ENCODE measurements around the gene SLC38A3. TPM values are rescaled to one million over a fixed set of nuclear protein-coding genes. Genes with fewer than 3 reads are reported as not detected.

Gene SLC38A3
- total RNA-seq, 1 donor from 2014 or later = 0.17 TPM

DNA sequence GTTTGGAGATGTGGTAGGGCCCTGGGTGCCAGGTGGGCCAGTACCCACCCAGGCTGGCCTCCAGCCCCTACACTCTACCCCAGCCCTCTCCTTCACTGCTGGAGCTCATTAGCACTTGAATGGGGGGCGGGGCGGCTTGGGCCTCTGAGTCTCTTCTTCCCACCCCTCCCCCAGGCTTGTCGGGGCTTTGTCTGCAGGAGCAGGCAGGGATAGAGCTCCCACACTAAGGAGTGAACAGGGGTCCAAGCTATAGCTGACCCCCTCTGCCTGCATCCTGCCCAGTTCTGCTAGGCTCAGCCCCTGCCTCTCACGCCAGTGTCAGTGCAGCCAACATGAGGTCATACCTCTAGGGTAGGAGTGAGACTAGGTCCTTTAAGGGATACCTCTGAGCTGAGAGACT, 36.1 kb downstream of the SLC38A3 start:
- peak; percentile 97 for DNase-seq (ENCODE audit: low spot score)
- Histone ChIP-seq H3K79me2 (ENCODE audit: low read depth) (peaks cover 100% of the 10 kb centered on the region), H3K4me2 (peak overlapping the region; percentile 83), H3K36me3 (no peaks in the 10 kb centered on the region), H2AFZ (replicated peaks) (no peak overlapping the region), H3K4me3 (peak overlapping the region; percentile 41), H4K20me1 (ENCODE audit: low read depth) (peaks cover 80% of the 10 kb centered on the region), H3K9ac (peak overlapping the region; percentile 61), H3K27ac (peak overlapping the region; percentile 99), H3K9me3 (ENCODE audit: low read depth) (no peaks in the 10 kb centered on the region), H3F3A (ENCODE audit: low read depth) (peaks cover 57% of the 10 kb centered on the region), H3K27me3 (no peaks in the 10 kb centered on the region), H3K4me1 (peaks cover 68% of the 10 kb centered on the region)
- peak overlapping the region; percentile 100 for H3K27ac Mint-ChIP-seq
- H3K9me3 Mint-ChIP-seq = no peaks in the 10 kb centered on the region
- H3K4me3 Mint-ChIP-seq = peak overlapping the region; percentile 83
- no peak for TF ChIP-seq EZH2phosphoT487 (IDR thresholded peaks at IDR 0.05)
- TF ChIP-seq EZH2 (IDR thresholded peaks at IDR 0.05) = no peak
- TF ChIP-seq, protein P1, sequence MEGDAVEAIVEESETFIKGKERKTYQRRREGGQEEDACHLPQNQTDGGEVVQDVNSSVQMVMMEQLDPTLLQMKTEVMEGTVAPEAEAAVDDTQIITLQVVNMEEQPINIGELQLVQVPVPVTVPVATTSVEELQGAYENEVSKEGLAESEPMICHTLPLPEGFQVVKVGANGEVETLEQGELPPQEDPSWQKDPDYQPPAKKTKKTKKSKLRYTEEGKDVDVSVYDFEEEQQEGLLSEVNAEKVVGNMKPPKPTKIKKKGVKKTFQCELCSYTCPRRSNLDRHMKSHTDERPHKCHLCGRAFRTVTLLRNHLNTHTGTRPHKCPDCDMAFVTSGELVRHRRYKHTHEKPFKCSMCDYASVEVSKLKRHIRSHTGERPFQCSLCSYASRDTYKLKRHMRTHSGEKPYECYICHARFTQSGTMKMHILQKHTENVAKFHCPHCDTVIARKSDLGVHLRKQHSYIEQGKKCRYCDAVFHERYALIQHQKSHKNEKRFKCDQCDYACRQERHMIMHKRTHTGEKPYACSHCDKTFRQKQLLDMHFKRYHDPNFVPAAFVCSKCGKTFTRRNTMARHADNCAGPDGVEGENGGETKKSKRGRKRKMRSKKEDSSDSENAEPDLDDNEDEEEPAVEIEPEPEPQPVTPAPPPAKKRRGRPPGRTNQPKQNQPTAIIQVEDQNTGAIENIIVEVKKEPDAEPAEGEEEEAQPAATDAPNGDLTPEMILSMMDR (IDR thresholded peaks at IDR 0.05) = no peak
- H3K27me3 Mint-ChIP-seq (ENCODE audit: insufficient read depth, low read depth) = peaks cover 18% of the 10 kb centered on the region
- H3K4me1 Mint-ChIP-seq = peaks cover 77% of the 10 kb centered on the region
- H3K36me3 Mint-ChIP-seq = peaks cover 10% of the 10 kb centered on the region

DNA sequence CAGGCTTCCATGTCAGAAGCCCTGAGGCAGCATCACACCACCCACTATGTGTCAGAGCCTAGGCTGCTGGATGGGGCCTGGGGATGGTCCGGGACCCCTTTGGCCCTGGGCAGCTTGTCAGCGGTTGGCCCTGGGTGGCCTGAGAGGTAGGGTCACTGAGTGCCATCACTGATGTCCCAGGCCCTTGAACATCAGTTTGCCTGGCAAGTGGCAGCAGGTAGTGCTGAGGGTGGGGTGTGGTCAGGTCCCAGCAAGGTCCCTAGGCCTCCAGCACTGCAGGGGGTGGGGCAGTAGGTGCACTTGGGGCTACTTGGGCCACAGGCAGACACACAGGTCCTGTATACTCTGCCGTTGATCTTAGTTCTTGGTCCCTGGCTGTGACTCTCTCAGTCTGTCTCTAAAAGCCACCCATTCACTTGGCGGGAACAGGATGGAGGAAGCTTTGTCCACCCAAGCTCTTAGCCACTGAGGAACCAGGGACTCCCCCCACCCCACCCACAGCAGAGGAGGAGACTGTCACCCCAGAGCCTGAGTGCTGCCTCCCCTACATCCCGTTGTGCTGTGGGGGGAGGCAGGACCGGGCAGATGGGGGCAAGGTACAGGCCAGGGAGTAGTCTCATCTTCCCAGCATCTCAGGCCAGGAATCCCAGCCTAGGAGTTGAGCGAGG, 36.8 kb downstream of the SLC38A3 start:
- peaks cover 10% of the 10 kb centered on the region for H3K36me3 Mint-ChIP-seq
- peak overlapping the region; percentile 61 for H3K9ac ChIP-seq
- peaks cover 74% of the 10 kb centered on the region for H3K4me1 ChIP-seq
- H3K9me3 ChIP-seq (ENCODE audit: low read depth) = no peaks in the 10 kb centered on the region
- H3K27me3 Mint-ChIP-seq (ENCODE audit: insufficient read depth, low read depth) = peaks cover 14% of the 10 kb centered on the region
- H3F3A ChIP-seq (ENCODE audit: low read depth) = peaks cover 63% of the 10 kb centered on the region
- H3K27ac Mint-ChIP-seq = peak overlapping the region; percentile 100
- H3K9me3 Mint-ChIP-seq = no peaks in the 10 kb centered on the region
- TF ChIP-seq, protein P1 (IDR thresholded peaks at IDR 0.05) = no peak
- TF ChIP-seq EZH2phosphoT487 (IDR thresholded peaks at IDR 0.05) (no peak), EZH2 (IDR thresholded peaks at IDR 0.05) (no peak)
- no peaks in the 10 kb centered on the region for H3K36me3 ChIP-seq
- DNase-seq (ENCODE audit: low spot score) = no peak
- peak overlapping the region; percentile 83 for H3K4me2 ChIP-seq
- peak overlapping the region; percentile 99 for H3K27ac ChIP-seq
- peaks cover 100% of the 10 kb centered on the region for H3K79me2 ChIP-seq (ENCODE audit: low read depth)
- H2AFZ ChIP-seq (replicated peaks) = no peak overlapping the region
- peak overlapping the region; percentile 41 for H3K4me3 ChIP-seq
- H3K27me3 ChIP-seq = no peaks in the 10 kb centered on the region
- peaks cover 79% of the 10 kb centered on the region for H4K20me1 ChIP-seq (ENCODE audit: low read depth)
- peak overlapping the region; percentile 83 for H3K4me3 Mint-ChIP-seq
- peaks cover 84% of the 10 kb centered on the region for H3K4me1 Mint-ChIP-seq

DNA sequence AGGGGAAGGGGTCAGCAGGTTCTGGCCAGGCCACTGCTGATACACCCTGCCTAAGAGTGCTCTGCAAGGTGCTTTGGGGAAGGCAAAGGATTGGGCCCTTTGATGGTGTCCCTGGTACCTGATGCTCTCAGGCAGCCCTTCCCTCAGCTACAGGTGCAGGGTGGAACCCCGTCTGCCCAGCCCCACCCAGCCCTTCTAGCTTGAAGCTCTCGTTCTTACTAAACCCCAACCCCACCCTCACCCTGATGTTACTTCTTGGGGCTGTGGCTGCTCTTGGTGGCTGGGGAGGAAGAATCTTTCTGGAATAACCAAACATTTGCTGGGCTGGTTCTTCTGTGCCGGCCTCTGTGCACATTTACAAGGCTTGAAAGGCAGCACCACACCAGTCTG, 37.3 kb downstream of the SLC38A3 start:
- Mint-ChIP-seq H3K27ac (peak overlapping the region; percentile 98), H3K4me3 (peak overlapping the region; percentile 73)
- no peak overlapping the region for H2AFZ ChIP-seq (replicated peaks)

More for the DNA sequence above, 37.3 kb downstream of the SLC38A3 start:
- Histone ChIP-seq H3K27ac (peak overlapping the region; percentile 99), H3K4me2 (peak overlapping the region; percentile 83), H3K27me3 (no peaks in the 10 kb centered on the region), H3K9ac (peak overlapping the region; percentile 61), H3K36me3 (no peaks in the 10 kb centered on the region), H3F3A (ENCODE audit: low read depth) (peaks cover 64% of the 10 kb centered on the region), H3K4me1 (peaks cover 77% of the 10 kb centered on the region), H3K4me3 (no peak overlapping the region), H3K9me3 (ENCODE audit: low read depth) (no peaks in the 10 kb centered on the region), H4K20me1 (ENCODE audit: low read depth) (peaks cover 79% of the 10 kb centered on the region), H3K79me2 (ENCODE audit: low read depth) (peaks cover 100% of the 10 kb centered on the region)
- TF ChIP-seq EZH2 (IDR thresholded peaks at IDR 0.05) = no peak
- TF ChIP-seq, protein P1 (IDR thresholded peaks at IDR 0.05) = no peak
- Mint-ChIP-seq H3K36me3 (peaks cover 10% of the 10 kb centered on the region), H3K9me3 (no peaks in the 10 kb centered on the region), H3K4me1 (peaks cover 85% of the 10 kb centered on the region), H3K27me3 (ENCODE audit: insufficient read depth, low read depth) (peaks cover 15% of the 10 kb centered on the region)
- no peak for DNase-seq (ENCODE audit: low spot score)

All from neural progenitor cell (in vitro differentiated cells).